Gastrocnemius medialis (tissue), 4 donors: ENCODE results near the gene USP51.

Source experiments
- POLR2A ChIP-seq, 2 donors: fragments of 450-650 bp; IDR thresholded peaks; one replicate each; pipeline ENCODE4 v1.6.1; 2017; ENCODE audit warnings: antibody characterized with exemption in 2 of 2, mild to moderate bottlenecking in 2 of 2, moderate library complexity in 2 of 2
- TF ChIP-seq, protein P1 (sequence below), 5 experiments: fragments of 450-650 bp in 3 of 5; fragments of 200-600 bp in 2 of 5; sonication (generic) in 2 of 5; IDR thresholded peaks in 4 of 5; conservative IDR thresholded peaks in 1 of 5; 1 replicate in 4 of 5; 2 replicates in 1 of 5; pipeline ENCODE4 v1.5.1; 2016 to 2019; ENCODE audit warnings: antibody characterized with exemption in 5 of 5, mild to moderate bottlenecking in 3 of 5, moderate library complexity in 3 of 5

GRCh38 chrX:55484948-55485347, 4.7 kb downstream of the USP51 start:
- TF ChIP-seq, protein P1, sequence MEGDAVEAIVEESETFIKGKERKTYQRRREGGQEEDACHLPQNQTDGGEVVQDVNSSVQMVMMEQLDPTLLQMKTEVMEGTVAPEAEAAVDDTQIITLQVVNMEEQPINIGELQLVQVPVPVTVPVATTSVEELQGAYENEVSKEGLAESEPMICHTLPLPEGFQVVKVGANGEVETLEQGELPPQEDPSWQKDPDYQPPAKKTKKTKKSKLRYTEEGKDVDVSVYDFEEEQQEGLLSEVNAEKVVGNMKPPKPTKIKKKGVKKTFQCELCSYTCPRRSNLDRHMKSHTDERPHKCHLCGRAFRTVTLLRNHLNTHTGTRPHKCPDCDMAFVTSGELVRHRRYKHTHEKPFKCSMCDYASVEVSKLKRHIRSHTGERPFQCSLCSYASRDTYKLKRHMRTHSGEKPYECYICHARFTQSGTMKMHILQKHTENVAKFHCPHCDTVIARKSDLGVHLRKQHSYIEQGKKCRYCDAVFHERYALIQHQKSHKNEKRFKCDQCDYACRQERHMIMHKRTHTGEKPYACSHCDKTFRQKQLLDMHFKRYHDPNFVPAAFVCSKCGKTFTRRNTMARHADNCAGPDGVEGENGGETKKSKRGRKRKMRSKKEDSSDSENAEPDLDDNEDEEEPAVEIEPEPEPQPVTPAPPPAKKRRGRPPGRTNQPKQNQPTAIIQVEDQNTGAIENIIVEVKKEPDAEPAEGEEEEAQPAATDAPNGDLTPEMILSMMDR (IDR thresholded peaks at IDR 0.05 in 4 of 5, conservative IDR thresholded peaks at IDR 0.05 in 1 of 5), result no peak
- TF ChIP-seq POLR2A (IDR thresholded peaks at IDR 0.05), result no peak
